K562 (cell line): Measurements from ENCODE around the gene CHMP2A. TPM values are rescaled to one million over a fixed set of nuclear protein-coding genes. Genes with fewer than 3 reads are reported as not detected.

ENCODE experiments used
- ATF6 ChIP-seq: sonication (generic); formaldehyde crosslinking; IDR thresholded peaks from 2 replicates; pipeline ENCODE4 v1.4.0; 2020; ENCODE audit warnings: mild to moderate bottlenecking, missing genetic modification reagents
- CBFB ChIP-seq: sonication (generic); formaldehyde crosslinking; IDR thresholded peaks from 2 replicates; pipeline ENCODE4 v1.4.0; 2020; ENCODE audit warnings: mild to moderate bottlenecking, missing genetic modification reagents
- ERF ChIP-seq: fragments of 450-650 bp; formaldehyde crosslinking; IDR thresholded peaks from 2 replicates; pipeline ENCODE4 v1.4.0; 2020; ENCODE audit warnings: mild to moderate bottlenecking, mixed read lengths
- ETS1 ChIP-seq: conservative IDR thresholded peaks from 2 replicates; pipeline ENCODE4 v1.6.1; 2011; ENCODE audit warnings: low read depth, mild to moderate bottlenecking, low read length; ENCODE audit not compliant: control insufficient read depth
- ETS2 ChIP-seq: IDR thresholded peaks from 2 replicates; pipeline ENCODE4 v1.6.1; 2016; ENCODE audit warnings: borderline replicate concordance, missing genetic modification characterization, mild to moderate bottlenecking, moderate library complexity, missing compliant biosample characterization; ENCODE audit not compliant: poor library complexity, severe bottlenecking
- JUN ChIP-seq, 2 experiments: sonication (generic) in 1 of 2; formaldehyde crosslinking in 1 of 2; IDR thresholded peaks; 2 replicates each; pipeline versions ENCODE4 v1.6.1 to v1.8.0; 2012 to 2022; ENCODE audit warnings: borderline replicate concordance in 2 of 2, mild to moderate bottlenecking in 2 of 2, improper control_type of control experiment in 1 of 2, low read depth in 1 of 2, low read length in 1 of 2, missing genetic modification reagents in 1 of 2
- KDM2B ChIP-seq: fragments of 250-450 bp; sonication (Bioruptor Pico); IDR thresholded peaks from 2 replicates; pipeline ENCODE4 v1.8.0; 2021; ENCODE audit warnings: mild to moderate bottlenecking, moderate library complexity
- MCM3 ChIP-seq: fragments of 450-650 bp; IDR thresholded peaks from 2 replicates; pipeline ENCODE4 v1.6.1; 2016
- MEF2D ChIP-seq: conservative IDR thresholded peaks from 2 replicates; pipeline ENCODE4 v1.6.1; 2016; ENCODE audit warnings: low read depth, missing genetic modification characterization, missing compliant biosample characterization
- NELFE ChIP-seq: IDR thresholded peaks from 2 replicates; pipeline ENCODE4 v1.6.1; 2011; ENCODE audit warnings: mild to moderate bottlenecking; ENCODE audit not compliant: insufficient read depth, insufficient read length
- NFATC3 ChIP-seq: fragments of 450-650 bp; IDR thresholded peaks from 2 replicates; pipeline ENCODE4 v1.6.1; 2017; ENCODE audit warnings: mild to moderate bottlenecking
- NFXL1 ChIP-seq: fragments of 450-650 bp; formaldehyde crosslinking; IDR thresholded peaks from 2 replicates; pipeline ENCODE4 v1.4.0; 2021; ENCODE audit warnings: mild to moderate bottlenecking
- RUNX1 ChIP-seq: sonication (generic); IDR thresholded peaks from 2 replicates; pipeline ENCODE4 v1.6.1; 2016; ENCODE audit warnings: antibody characterized with exemption, low read depth
- SMARCA5 ChIP-seq: fragments of 450-650 bp; IDR thresholded peaks from 2 replicates; pipeline ENCODE4 v1.6.1; 2016
- SRSF7 ChIP-seq: fragments of 200-400 bp; formaldehyde crosslinking; optimal IDR thresholded peaks from 2 replicates; pipeline ENCODE3; 2017; ENCODE audit warnings: mild to moderate bottlenecking, low read depth, low read length
- XRCC5 ChIP-seq: fragments of 200-400 bp; formaldehyde crosslinking; IDR thresholded peaks from 2 replicates; pipeline ENCODE4 v1.6.1; 2017; ENCODE audit warnings: low read depth, mild to moderate bottlenecking, low read length
- ZBTB17 ChIP-seq: fragments of 450-650 bp; formaldehyde crosslinking; IDR thresholded peaks from 2 replicates; pipeline ENCODE4 v1.4.0; 2020; ENCODE audit warnings: mild to moderate bottlenecking
- ZFP91 ChIP-seq: sonication (generic); formaldehyde crosslinking; IDR thresholded peaks from 2 replicates; pipeline ENCODE4 v1.8.0; 2022; ENCODE audit warnings: mild to moderate bottlenecking, missing genetic modification reagents
- ZNF12 ChIP-seq: sonication (generic); formaldehyde crosslinking; IDR thresholded peaks from 2 replicates; pipeline ENCODE4 v1.4.0; 2020; ENCODE audit warnings: mild to moderate bottlenecking, missing genetic modification reagents
- ZNF41 ChIP-seq: fragments of 250-450 bp; sonication (Bioruptor Pico); conservative IDR thresholded peaks from 2 replicates; pipeline ENCODE4 v1.4.0; 2020; ENCODE audit warnings: mild to moderate bottlenecking
- polyA plus RNA-seq, 8 experiments: library from polyadenylated mRNA; depleted of rRNA in 4 of 8; stranded (reverse) in 5 of 8; unstranded in 3 of 8; fragments of >200 nt; fragmentation: Nextera tagmentation in 2 of 8; fragmentation: Illumina TruSeq in 1 of 8; extraction: Ambion mirVana in 2 of 8; extraction: Trizol in 1 of 8; gene quantifications; 2 replicates each; pipeline versions ENCODE4 v1.2.1 to v1.2.3, GENCODE V29; 2011 to 2014; ENCODE audit warnings: inconsistent platforms in 1 of 8, missing spikeins in 1 of 8
- total RNA-seq, 7 experiments: library from RNA; depleted of rRNA in 6 of 7; stranded (reverse); fragments of >200 nt in 6 of 7; fragmentation: Illumina TruSeq in 2 of 7; extraction: Trizol in 2 of 7; gene quantifications; 2 replicates each; pipeline versions ENCODE4 v1.2.1 to v1.2.3, GENCODE V29; 2011 to 2021; ENCODE audit warnings: low replicate concordance in 1 of 7
- TF ChIP-seq, protein P1 (sequence below): sonication (generic); formaldehyde crosslinking; IDR thresholded peaks from 2 replicates; pipeline ENCODE4 v1.8.0; 2022; ENCODE audit warnings: missing genetic modification reagents, mild to moderate bottlenecking, borderline replicate concordance

Gene CHMP2A
- total and polyA plus RNA-seq, 9 of the 15 experiments (the other 6 are each of a cell fraction or from before 2014, with no cell fraction given), result 57.6 to 159 (median 87.2) TPM

GRCh38 chr19:58513694-58514563, 41.0 kb downstream of the CHMP2A start (continued):
- TF ChIP-seq, protein P1, sequence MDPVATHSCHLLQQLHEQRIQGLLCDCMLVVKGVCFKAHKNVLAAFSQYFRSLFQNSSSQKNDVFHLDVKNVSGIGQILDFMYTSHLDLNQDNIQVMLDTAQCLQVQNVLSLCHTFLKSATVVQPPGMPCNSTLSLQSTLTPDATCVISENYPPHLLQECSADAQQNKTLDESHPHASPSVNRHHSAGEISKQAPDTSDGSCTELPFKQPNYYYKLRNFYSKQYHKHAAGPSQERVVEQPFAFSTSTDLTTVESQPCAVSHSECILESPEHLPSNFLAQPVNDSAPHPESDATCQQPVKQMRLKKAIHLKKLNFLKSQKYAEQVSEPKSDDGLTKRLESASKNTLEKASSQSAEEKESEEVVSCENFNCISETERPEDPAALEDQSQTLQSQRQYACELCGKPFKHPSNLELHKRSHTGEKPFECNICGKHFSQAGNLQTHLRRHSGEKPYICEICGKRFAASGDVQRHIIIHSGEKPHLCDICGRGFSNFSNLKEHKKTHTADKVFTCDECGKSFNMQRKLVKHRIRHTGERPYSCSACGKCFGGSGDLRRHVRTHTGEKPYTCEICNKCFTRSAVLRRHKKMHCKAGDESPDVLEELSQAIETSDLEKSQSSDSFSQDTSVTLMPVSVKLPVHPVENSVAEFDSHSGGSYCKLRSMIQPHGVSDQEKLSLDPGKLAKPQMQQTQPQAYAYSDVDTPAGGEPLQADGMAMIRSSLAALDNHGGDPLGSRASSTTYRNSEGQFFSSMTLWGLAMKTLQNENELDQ (CRISPR knock-in tag), result no peak
- TF ChIP-seq JUN (IDR thresholded peaks at IDR 0.05; ENCODE audit: borderline replicate concordance, low read depth, low read length) (peak; percentile 48; the same call in 1 of the 2 replicates), JUN (CRISPR knock-in tag; IDR thresholded peaks at IDR 0.05; ENCODE audit: borderline replicate concordance) (peak; percentile 15; the same call in 1 of the 2 replicates), NFXL1 (CRISPR knock-in tag) (no peak), KDM2B (CRISPR knock-in tag) (no peak), SRSF7 (no peak), ETS1 (no peak), ZNF41 (CRISPR knock-in tag) (no peak), NFATC3 (no peak), MEF2D (tag) (no peak), NELFE (no peak), ZBTB17 (CRISPR knock-in tag) (0 out of 2 replicates have a peak, but pooled peaks have one; percentile 11), ERF (CRISPR knock-in tag) (peak; percentile 65; the same call in 1 of the 2 replicates), MCM3 (no peak), SMARCA5 (no peak), ZNF12 (CRISPR knock-in tag) (no peak), CBFB (CRISPR knock-in tag) (no peak), XRCC5 (peak; percentile 75; the same call in 1 of the 2 replicates), ZFP91 (CRISPR knock-in tag) (no peak), RUNX1 (no peak), ETS2 (tag) (no peak), ATF6 (CRISPR knock-in tag) (no peak)
